GM19238 (cell line): ENCODE data around the gene BRIP1.
"Not testable (repeated sequence)": the region's sequence is repeated elsewhere in the genome, so short reads cannot be mapped to it uniquely, and the experiment has no call there.

ENCODE experiments used
- DNase-seq: peaks from one replicate; pipeline ENCODE4 v3.0.0; 2011; ENCODE audit warnings: low spot score; ENCODE audit not compliant: insufficient read length

The BRIP1 gene

DNA sequence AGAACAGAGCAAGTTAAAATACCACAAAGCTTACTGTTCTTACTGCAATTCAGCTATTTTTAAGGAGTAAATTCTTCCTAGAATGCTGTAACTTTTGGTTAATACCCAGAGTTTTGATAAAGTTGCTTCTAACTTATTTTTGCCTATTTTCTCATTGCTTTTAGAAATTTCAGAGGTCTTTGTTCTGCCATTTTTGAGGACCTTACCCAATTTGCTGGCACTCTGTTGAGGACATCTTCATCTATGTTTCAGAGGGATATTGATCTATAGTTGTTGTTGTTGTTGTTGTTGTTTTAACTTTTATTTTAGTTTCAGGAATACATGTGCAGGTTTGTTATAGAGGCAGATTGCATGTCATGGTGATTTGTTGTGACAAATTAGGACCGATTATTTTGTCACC lies 161.3 kb downstream of the BRIP1 start:
- no peak for DNase-seq

DNA sequence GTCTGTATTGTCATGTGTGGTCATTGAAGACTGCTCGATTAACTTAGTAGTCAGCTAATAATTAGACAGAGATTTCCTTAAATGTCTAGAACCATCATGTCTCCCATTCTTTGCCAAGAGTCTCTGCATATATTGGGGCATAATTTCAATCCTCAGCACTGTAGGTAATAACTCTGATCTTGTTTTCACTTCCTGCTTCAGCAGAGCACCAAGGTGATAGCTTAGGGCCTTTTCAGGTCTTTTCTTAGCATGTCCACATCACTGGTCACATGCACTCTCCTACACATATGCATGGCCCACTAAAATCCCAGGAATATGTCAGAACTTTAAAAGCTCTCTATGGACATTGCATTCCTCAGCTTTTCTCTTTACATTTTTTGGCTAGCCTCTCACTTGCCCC lies 162.0 kb downstream of the BRIP1 start:
- DNase-seq = no peak

DNA sequence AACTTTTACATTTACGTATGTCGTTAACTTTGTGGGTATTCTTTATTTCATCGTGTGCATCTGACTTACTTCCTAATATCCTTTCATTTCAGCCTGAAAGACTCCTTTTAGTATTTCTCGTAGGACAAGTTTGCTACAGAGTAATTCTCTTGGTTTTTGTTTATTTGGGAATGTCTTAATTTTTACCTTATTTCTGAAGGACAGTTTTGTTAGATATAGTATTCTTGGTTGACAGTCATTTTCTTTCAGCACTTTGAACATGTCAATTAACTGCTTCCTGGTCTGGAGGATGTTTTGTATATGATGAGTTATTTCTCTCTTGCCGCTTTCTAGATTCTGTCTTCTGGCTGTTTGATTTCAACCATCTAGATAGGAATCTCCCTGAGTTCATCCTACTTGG lies 163.1 kb downstream of the BRIP1 start:
- DNase-seq = no peak

DNA sequence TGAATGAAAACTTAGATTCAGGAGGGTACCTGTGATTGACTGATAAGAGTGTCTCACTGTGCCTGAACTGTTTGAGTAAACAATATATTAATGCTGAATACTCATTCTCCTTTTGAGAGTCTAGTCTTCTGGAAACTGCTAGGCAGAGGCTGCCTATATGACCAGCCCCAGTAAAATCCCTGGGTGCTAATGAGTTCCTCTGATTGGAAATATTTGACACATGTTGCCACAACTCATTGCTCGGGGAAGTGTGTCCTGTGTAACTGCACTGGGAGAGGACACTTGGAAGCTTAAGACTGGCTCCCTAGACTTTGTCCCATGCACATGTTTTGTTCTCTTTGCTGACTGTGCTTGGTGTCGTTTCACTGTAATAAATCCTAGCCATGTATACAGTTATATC lies 163.6 kb downstream of the BRIP1 start:
- DNase-seq = no peak

DNA sequence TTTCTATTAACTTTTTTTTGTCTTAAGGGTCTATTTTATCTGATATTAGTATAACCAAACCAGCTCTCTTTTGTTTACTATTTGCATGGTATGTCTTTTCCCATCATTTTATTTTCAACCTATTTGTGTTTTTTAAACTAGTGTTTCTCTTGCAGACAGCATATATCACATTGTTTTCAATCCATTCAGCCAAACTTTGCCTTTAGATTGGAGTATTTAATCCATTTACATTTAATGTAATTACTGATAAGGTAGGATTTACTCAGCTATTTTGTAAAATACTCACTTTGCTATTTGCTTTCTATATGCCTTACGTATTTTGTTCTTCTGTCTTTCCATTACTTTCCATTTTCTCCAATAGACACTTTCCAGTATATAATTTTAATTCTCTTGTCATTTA lies 164.3 kb downstream of the BRIP1 start:
- DNase-seq = no peak

DNA sequence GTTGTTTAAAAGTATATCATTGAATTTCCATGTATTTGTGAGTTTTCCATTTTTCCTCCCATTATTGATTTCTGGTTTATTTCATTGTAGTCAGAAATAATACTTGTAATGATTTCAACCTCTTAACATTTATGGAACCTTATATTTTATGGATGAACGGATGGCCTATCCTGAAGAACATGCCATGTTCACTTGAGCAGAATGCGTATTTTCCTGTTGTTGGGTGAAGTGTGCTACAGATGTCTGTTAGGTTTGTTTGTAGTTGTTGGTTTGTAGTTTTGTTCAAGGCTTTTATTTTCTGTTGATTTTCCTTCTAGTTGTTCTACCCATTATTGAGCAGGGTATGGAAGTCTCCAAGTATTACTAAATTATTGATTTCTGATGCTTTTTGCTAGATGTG lies 165.1 kb downstream of the BRIP1 start:
- DNase-seq = no peak

DNA sequence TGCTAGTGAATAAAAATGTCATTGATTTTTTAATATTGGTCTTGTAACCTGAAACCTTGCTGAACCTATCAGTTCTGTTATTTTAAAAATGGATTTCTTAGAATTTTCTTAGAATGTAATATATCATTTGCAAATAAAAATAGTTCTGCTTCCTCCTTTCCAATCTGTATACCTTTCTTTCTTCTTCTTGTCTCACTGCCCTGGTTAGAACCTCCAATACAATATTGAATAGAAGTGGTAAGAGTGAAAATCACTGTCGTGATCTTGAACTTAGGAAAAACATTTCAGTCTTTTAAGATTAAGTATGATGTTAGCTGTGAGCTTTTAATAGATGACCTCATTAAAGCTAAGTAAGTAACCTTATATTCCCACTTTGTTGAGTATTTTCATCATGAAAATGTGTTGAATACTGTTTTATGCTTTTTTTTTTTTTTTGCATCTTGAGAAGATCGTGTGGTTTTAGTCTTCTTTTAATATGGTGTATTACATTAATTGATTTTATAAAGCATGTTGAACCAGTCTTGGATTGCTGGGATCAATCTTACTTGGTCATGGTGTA lies 167.5 kb downstream of the BRIP1 start:
- no peak for DNase-seq

DNA sequence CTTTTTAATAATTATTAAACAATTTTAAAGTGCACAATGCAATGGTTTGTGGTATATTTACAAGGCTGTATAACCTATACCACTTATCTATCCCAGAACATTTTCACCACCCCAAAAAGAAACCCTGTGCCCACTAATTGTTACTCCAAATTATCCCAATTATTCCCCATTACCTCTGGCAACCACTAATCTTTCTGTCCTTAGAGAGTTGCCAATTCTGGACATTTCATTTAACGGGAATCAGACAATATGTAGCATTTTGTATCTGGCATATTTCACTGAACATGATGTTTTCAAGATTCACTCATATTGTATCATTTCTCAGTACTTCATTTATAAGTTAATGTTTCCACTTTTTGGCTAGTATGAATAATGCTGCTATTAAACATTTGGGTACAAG lies 169.2 kb downstream of the BRIP1 start:
- no peak for DNase-seq

DNA sequence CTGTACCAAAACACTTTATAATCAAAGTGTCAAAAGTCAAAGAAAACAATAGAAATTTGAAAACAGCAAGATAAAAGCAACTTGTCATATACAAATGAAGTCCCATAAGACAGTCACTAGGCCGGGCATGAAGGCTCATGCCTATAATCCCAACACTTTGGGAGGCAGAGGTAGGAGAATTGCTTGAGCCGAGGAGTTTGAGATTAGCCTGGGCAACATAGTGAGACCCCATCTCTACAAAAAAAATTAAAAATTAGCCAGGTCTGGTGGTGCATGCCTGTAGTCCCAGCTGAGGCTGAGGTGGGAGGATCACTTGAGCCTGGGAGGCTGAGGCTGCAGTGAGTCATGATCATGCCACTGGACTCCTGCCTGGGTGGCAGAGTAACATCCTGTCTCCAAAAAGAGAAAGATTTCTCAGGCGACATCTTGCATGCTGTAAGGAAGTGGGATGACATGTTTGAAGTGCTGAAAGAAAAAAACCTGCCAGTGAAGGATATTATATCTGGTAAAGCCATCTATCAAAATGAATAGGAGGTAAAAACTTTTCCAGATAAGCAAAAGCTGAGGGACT lies 173.6 kb downstream of the BRIP1 start:
- no peak for DNase-seq

DNA sequence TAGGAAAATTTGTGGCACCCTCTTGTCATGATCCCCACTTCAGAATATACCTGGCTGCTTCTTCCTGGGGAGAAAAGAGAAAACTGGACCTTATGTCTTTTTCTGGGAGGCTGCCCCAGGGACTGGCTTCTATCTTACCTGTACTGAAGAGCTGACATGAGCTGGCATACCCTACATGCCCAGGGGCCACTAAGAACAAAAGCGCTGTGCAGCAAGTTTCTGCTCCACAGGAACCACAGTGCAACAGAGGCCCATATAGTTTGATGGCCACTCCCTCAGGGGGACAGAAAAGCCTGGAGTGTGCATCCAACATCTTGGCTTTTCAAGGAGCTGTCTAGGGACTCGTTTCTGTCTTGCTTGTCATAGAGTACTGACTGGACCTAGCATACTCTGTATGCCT lies 175.6 kb downstream of the BRIP1 start:
- no peak for DNase-seq

DNA sequence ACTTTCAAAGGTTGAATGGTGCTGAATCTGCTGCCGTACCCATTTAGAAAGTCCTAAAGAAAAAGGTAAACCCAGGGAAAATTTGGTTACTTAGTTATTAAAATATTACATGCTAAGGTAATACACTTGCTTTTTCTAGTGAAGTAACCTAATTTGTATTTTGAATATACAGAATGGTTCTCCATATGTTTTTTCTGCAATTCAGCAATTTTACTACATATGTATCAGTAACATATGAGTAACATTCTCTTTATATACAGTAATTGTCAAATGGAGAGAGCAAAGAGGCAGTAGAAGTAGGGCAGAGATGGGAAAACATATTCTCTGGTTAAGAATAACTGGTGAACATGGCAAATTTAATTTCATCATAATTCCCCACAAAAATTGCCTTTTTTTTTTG lies 177.2 kb downstream of the BRIP1 start:
- no peak for DNase-seq

DNA sequence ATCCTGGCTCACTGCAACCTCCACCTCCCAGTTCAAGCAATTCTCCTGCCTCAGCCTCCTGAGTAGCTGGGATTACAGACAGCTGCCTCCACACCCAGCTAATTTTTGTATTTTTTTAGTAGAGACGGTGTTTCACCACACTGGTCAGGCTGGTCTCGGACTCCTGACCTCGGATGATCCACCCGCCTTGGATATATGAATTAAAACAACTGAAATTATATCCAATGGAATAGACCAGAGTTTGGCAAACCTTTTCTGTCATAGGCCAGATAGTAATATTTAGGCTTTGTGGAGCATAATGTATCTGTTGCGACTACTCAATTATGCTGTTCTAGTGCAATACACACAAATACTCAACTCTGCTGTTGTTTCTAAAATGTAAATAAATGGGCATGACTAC lies 178.5 kb downstream of the BRIP1 start:
- no peak for DNase-seq

DNA sequence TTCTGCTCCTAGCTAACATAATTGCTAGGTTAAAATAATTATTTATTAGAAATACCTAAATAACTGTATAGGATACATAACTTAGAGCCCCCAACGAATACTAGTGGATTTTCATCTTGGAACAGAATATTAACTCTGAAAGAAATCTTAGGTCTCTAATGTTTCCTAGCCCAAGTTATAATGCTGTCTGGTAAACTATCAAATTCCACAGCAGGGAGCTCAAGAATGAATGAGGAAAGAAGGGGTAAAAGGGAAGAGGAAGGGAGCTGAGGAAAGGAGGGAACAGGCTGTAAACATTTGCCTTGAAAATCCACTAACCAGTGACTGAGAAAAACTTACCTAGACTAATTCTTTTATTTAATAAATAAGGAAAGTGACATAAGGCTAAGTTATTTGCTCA lies 179.2 kb downstream of the BRIP1 start:
- DNase-seq = no peak

DNA sequence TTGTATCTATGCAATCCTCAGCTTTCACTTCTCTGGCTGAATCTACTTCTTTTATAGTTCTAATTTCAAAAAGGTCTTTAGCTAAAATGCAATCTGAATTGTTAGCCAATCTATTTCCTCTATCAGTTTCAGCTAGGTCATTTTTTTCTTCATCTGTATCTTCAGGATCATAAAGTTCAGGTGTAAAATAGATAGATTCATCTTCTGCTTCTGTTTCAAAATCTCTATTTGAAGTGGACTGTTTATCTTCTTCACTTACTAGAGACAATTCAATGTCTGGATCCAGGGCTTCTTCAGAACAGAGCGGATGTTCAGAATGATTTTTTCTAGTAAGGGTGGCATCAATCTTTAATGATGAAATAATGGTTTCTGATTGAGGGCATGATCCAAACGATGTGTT lies 179.9 kb downstream of the BRIP1 start:
- DNase-seq = no peak

DNA sequence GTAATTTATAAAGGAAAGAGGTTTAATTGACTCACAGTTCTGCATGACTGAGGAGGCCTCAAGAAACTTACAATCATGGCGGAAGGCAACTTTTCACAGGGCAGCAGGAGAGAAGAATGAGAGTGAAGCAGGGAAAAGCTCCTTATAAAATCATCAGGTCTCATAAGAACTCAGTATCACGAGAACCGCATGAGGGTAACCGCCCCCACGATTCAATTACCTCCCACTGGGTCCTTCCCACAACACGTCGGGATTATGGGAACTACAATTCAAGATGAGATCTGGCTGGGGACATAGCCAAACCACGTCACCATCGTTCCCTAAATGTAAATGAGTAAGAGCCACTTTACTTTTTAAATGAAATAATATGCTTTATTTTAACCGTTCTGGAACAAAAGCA lies 182.4 kb downstream of the BRIP1 start:
- DNase-seq = no peak

DNA sequence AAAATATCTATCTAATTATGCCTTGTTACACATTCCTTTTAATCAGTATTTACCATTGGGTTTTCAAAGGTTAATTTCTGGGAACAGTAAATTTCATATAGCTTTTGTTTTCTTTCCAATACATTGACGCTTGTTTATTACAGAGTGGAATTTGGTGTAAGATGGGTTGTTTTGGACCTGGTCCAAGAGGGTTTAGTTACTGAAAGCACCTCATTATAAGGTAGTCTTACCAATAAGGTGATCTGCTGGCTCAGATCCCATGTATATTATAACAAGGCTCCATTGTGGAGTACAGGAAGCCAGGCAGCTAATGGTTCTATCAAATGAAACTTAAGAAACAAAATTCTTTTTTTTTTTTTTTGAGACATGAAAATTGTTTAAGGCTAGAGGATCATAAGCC lies 185.0 kb downstream of the BRIP1 start:
- no peak for DNase-seq

DNA sequence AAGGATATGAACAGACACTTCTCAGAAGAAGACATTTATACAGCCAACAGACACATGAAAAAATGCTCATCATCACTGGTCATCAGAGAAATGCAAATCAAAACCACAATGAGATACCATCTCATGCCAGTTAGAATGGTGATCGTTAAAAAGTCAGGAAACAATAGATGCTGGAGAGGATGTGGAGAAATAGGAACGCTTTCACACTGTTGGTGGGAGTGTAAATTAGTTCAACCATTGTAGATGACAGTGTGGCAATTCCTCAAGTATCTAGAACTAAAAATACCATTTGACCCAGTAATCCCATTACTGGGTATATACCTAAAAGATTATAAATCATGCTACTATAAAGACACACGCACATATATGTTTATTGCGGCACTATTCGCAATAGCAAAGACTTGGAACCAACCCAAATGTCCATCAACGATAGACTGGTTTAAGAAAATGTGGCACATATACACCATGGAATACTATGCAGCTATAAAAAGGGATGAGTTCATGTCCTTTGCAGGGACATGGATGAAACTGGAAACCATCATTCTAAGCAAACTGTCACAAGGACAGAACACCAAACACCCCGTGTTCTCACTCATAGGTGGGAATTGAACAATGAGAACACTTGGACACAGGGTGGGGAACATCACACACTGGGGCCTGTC lies 186.0 kb downstream of the BRIP1 start:
- not testable (repeated sequence) for DNase-seq

DNA sequence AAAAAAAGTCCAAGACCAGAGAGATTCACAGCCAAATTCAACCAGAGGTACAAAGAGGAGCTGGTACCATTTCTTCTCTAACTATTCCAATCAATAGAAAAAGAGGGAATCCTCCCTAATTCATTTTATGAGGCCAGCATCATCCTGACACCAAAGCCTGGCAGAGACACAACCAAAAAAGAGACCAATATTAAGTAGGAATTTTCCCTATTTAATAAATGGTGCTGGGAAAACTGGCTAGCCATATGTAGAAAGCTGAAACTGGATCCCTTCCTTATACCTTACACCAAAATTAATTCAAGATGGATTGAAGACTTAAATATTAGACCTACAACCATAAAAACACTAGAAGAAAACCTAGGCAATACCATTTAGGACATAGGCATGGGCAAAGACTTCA lies 186.8 kb downstream of the BRIP1 start:
- DNase-seq = not testable (repeated sequence)

DNA sequence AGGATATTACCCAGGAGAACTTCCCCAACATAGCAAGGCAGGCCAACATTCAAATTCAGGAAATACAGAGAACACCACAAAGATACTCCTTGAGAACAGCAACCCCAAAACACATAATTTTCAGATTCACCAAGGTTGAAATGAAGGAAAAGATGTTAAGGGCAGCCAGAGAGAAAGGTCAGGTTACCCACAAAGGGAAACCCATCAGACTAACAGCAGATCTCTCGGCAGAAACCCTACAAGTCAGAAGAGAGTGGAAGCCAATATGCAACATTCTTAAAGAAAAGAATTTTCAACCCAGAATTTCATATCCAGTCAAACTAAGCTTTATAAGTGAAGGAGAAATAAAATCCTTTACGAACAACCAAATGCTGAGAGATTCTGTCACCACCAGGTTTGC lies 188.7 kb downstream of the BRIP1 start:
- not testable (repeated sequence) for DNase-seq

DNA sequence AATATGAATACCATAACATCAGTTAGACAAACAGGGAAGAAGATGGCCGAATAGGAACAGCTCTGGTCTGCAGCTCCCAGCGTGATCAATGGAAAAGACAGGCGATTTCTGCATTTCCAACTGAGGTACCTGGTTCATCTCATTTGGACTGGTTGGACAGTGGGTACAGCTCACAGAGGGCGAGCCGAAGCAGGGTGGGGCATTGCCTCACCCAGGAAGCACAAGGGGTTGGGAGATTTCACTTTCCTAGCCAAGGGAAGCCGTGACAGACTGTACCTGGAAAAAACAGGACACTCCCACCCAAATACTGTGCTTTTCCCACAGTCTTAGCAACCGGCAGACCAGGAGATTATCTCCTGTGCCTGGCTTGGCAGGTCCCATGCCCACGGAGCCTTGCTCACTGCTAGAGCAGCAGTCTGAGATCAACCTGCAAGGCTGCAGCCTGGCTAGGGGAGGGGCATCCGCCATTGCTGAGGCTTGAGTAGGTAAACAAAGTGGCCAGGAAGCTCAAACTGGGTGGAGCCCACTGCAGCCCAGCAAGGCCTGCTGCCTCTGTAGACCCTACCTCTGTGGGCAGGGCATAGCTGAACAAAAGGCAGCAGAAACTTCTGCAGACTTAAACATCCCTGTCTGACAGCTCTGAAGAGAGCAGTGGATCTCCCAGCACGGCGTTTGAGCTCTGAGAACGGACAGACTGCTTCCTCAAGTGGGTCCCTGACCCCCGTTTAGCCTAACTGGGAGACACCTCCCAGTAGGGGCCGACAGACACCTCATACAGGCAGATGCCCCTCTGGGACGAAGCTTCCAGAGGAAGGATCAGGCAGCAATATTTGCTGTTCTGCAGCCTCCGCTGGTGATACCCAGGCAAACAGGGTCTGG lies 190.1 kb downstream of the BRIP1 start:
- not testable (repeated sequence) for DNase-seq

DNA sequence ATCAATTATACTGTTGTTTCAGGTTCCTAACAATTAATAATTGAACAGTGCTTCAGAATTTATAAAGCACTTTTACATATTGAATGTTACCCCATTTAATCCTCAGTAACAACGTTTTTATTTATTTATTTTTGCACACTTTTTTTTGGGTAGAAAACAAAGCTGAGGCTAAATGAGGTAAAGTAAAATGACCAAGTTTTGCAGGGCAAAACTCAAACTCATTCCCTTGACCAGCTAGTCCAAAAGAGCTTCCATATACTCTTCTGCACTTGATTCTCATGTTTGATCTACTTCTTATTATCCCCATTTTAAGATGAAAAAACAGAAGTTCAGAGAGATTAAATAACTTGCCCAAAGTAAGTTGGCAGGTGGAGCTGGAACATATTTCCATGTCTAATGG lies 191.2 kb downstream of the BRIP1 start:
- DNase-seq = no peak

DNA sequence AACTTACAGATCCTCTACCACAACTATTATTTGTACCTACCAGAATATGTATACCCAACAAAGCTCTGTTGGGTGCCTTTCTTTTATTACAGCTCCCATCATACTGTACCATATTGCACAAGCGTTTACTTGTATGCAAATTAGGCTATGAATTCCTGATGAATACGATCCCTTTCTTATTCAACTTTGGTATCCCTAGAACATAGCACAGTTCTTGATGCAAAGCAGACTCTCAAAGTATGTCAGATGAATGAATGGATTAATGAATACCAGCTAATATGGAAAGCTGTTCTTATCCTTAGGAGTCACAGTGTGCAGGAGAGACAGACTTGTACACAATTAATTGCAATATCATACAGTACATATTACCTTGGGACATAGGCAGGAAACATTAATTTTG lies 192.6 kb downstream of the BRIP1 start:
- DNase-seq = no peak
